GM18502 (cell line): ENCODE results near the gene RBCK1.
"Not testable (repeated sequence)": the region's sequence is repeated elsewhere in the genome, so short reads cannot be mapped to it uniquely, and the experiment has no call there.

ENCODE experiments used
- ATAC-seq: cut with Tn5 transposase; IDR thresholded peaks from one replicate; pipeline ENCODE4 v1.9.1; 2021; ENCODE audit warnings: mild to moderate bottlenecking; ENCODE audit not compliant: unreplicated experiment, poor library complexity

The RBCK1 gene

GRCh38 chr20:407953-408842, at the start of gene RBCK1:
Gene RBCK1 (plus strand): TSS chr20:408299. CDS start chr20:408758, 459 bp downstream.
- ATAC-seq: peak; percentile 78

DNA sequence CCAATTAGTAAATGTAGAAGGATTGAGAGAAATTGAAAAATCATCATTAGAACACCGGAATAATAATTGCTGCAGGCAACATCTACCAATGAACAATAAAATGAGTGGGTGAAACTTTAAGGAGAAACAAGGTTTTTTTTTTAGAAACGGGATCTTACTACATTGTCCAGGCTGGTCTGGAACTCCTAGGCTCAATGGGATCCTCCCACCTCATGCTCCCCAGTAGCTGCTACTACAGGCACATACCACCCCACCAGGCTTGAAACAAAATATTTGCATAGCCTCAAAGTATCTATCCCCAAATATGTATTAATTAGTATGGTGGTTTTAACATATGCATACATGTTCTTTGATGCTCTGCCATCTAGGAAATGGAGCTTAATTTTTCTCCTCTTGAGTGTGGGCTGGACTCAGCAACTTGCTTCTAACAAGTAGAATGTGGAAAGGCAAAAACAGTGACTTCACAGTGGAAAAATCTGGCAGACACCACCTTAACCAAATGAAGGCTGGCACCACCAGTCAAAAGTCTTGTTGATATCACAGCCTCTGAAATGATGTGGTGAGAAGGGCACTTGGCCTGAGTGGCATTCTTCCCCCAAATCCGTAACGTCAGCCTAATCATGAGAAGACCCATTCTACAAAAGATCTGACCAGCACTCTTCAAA, 49.1 kb upstream of the RBCK1 start:
- no peak for ATAC-seq

- peak; percentile 54 for ATAC-seq
These were observed 46.5 kb upstream of the RBCK1 start for GRCh38 chr20:361561-361960.

DNA sequence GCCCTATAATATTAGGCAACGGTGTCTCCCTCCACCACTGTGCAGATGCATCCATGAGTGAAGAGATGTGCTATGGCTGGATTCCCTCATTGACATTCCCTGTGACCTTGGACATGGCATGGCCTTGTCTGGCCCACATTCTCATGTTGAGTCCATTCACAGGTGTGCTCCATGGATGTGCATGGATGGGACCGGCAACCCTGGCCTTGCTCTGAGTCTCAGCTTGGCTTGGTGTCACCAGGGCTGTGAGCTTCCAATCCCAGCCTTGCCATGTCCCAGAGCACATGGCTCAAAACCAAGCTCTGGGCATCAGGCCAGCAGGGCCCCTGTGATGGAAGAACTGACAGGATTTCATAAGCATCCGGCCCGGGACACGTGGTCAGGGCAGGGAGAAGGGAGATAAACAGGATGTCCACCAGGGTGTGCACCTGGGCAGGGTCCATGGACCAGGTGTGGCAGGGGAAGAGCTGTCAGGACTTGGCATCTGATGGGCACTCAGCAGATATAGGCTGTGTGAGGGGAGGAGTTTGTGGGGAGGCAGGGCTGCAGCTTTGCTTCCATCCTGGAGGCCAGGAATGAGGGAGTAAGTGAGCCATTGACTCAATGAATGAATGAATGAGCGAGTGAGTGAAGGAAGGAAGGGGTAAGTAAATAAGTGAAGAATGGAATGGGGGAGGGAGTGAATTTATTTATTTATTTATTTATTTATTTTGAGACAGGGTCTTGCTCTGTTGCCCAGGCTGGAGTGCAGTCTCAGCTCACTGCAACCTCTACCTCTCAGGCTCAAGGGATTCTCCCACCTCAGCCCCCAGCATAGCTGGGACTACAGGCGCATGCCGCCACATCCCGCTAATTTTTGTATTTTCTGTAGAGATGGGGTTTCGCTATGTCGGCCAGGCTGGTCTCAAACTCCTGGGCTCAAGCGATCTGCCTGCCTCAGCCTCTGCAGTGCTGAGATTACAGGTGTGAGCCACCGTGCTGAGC, 45.5 kb upstream of the RBCK1 start:
- ATAC-seq: no peak

DNA sequence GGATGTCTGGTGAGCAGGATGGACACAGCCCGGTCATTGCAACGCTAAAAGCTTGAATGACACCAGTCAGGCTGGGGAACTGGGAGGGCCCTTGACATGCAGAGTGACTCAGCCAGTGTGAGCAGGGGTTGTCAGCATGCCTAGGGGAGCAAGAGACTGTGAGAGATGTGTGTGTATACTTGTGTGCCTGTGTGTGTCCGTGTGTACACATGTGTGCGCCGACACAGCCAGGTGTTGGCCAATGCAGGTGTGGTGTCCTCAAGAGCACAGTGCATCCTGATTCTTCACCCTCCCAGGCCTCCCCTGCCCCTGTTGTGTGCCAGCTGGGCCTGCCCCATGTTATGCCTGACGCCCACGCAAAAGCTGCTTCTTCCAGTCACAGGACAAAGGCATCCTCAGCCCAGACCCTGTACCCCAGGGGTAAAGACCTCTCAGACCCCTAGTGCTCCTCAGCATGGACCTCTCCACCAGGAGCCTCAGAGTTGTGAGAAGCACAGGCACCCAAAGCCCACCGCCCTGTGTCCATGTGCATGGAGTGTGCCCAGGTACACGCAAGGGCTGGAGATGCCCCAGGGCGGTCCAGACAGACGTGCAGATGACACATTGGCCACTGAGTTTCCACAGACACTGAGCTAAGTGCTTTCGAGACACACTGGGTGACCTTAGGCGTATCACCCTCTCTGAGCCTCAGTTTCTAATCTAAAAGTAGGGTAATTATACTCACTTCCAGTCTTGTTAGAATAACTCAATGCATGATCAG, 44.6 kb upstream of the RBCK1 start:
- ATAC-seq: no peak

DNA sequence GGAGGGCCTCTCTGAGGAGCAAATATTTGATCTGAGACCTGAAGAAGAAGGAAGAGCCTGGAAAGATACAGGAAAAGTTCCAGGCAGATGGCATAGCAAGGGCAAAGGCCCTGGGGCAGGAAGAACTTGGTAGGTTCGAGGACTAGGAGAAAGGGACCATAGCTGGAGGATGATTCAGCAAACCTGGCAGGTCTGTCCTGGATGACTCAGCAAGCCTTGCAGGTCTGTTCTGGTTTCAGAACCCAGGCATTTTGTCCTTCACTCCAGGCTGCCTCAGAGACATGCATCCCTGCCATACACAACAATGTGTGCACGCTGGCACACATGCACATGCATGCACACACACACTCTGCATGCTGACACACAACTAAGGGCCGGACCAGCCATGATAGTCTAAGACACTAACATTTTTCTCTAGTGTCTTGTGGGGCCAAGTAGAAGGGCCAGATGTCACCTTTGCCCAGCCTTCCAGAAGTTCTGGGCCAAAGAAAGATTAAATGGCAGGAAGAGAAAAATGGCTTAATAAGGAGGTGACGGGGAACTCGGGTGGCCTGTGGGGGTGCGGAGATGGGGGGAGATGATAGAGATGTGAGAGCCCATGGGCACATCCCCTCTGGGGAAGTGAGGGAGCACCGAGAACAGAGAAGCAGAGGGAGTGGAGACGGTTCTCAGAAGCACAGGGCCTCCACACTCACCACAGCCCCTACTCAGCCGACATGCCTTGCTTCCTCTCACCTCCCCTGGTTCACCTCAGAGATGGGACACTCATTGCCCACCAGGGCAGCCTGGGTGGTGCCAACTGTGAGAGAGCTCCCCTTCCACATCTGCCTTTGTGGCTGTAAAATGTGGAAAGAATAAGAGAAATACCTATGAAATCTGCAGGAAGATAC, 42.9 kb upstream of the RBCK1 start:
- no peak for ATAC-seq

- no peak for ATAC-seq
These were observed 41.9 kb upstream of the RBCK1 start for GRCh38 chr20:366041-366718.

DNA sequence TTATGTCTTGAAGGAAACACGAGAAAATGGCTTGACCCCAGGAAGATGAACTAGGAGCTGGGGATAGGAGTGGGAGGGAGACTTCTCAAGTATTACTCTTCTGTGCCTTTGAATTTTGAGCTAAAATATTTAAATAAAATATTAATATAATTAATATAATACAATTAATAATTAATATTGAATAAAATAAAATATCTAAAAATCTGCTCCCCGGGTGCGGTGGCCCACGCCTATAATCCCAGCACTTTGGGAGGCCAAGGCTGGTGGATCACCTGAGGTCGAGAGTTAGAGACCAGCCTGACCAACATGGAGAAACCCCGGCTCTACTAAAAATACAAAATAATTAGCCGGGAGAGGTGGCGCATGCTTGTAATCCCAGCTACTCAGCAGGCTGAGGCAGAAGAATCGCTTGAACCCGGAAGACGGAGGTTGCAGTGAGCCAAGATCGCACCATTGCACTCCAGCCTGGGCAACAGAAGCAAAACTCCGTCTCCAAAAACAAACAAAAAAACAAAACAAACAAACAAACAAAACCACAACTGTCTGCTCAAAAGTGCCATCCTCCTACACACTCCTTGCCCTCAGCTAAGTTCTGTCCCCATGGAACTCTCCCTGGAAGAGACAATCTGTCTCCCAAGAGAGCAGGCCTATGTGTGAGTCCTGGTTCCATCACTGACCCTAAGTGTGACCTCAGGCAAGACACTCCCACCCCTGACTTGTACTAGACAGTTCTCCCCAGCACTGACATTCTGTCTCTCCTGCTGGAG, 41.2 kb upstream of the RBCK1 start:
- ATAC-seq: no peak

DNA sequence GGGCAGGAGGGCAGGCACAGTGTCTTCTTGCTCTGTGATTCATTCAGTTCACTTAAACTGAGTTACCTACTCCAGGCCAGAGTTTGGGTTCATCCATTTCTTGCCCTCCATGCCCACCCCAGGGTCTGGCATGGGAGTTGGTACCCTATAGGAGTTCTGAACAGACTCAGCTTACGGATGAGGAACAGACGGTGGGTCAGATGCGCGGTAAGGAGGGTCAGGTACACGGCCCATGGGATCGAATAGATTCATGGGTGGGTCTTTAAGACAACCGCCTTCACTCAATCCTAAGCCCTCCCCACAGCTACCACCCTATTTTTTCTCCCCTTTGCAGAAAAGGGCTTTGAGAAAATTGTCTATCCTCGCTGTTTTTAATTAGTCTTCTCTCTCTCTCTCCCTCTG, 40.6 kb upstream of the RBCK1 start:
- no peak for ATAC-seq

- no peak for ATAC-seq
These were observed 39.2 kb upstream of the RBCK1 start for GRCh38 chr20:368915-369314.

GRCh38 chr20:370151-370600, 37.9 kb upstream of the RBCK1 start:
- no peak for ATAC-seq

DNA sequence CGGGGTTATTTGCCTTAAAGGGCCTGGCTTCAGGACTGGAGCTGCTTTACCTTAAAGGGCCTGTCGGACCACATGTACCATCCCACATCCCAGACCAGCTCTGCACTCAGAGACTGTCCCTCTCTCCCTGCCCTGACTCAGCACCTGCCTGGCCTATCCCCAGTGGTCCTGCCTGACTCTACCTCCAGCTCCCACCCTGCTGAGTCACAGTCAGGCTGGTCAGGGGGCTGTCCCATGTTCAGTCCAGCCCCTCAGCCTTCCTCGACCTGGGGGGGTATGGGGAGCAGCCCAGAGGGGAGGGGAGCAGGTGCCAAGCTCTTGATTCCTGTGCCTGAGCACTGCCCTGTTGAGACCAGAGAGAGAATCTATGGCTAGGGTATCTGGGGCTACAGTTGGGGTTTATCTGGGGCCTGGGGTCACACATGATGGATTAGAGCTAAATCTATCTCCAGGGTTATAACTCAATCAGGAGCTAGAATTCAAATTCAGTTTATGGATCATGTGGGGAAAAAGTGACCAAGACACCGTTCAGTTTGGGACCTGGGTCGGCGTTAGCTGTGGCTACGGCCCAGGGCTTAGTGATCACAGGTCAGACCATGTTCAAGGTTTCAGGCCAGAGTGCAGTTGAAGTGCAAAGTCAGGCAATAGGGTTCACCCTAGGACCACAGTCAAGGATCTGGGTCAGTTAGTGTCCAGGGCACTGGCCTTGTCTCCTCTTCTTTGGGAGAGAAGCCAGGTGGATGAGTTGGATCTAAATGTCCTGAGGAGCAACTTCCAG, 36.9 kb upstream of the RBCK1 start:
- ATAC-seq: no peak

DNA sequence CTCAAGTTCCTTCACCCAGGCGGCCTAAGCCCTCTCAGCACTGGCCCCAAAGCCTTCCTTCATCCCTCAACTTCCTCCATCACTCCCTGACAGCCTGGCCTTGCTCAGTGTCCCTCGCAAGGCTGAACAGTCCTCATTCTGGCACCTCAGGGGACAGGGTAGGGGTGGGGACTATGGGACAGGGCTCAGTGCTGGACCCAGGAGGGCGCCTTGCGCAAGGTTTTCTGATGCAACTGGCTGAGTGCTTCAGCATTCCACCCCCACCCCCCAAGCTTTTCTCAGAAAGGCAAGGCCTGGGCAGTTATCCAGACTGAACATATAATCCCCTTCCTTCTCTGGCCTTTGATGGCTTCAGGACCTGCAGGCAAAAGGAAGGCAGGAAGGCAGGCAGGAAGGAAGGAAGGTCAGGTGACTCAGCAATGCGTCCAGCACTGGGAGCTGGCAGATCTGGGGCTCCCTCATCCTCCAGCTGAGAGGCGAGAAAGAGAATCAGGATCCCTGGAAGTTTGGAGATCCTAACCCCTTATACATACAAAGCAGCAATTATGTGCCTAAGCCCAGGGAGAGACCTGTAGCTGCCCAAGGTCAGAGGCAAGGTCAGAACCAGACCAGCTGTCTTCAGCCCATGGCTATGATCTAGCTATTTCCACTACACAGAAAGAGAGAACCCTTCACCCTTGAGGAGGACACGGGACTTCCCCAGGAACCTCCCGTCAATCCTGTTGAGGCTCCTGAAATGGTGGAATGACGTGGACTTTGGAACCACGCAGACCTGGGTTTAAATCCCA, 36.1 kb upstream of the RBCK1 start:
- ATAC-seq: no peak

- not testable (repeated sequence) for ATAC-seq
These were observed 35.5 kb upstream of the RBCK1 start for GRCh38 chr20:372543-373082.

DNA sequence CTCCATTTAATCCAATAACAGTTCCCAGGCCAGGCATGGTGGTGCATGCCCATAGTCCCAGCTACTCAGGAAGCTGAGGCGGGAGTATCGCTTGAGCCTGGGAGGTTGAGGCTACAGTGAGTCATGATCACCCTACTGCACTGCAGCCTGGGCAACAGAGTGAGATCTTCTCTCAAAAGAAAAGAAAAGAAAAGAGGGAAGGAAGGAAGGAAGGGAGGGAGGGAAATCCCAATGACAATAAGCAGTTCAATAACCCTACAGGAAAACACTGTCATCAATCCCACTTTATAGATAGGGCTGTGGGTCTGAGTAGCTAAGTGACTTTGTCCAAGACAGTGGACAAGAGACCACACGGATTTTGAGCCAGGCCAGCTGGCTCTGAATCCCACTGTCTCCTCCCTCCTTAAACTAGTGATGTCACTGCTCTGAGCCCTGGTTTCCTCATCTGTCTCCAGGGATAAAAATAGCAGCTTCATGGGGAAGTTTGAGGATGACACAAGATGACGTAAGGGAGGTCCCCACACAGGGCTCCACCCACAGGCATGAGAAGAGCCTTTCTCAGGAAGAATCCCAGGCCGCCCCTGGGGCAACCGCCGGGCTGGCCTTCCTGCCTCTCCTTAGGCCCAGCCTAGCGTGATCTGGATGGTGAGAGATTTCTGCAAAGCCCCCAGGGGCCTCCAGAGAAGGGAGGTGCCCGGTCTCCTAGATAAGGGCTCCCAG, 34.8 kb upstream of the RBCK1 start:
- no peak for ATAC-seq
